A549 (cell line): Measurements from ENCODE around the gene GSDMA. TPM values are rescaled to one million over a fixed set of nuclear protein-coding genes. Genes with fewer than 3 reads are reported as not detected.

Experiments used
- ATAC-seq, 2 experiments: fragments of 200-7000 bp in 1 of 2; fragments of >200 bp in 1 of 2; cut with Nextera tagmentation in 1 of 2; cut with Tn5 transposase in 1 of 2; 3 replicates each; pipeline versions ENCODE4 v1.8.0 to v1.9.1; 2018 to 2020; ENCODE audit warnings: mild to moderate bottlenecking in 1 of 2, moderate library complexity in 1 of 2
- CTCF ChIA-PET: fragments of 300-600 bp; sonication (Branson Sonifier 250); formaldehyde crosslinking; extraction: SDS; loops from one replicate; lab custom pipeline; 2021; ENCODE audit warnings: antibody characterized with exemption, inconsistent platforms; lab: Yijun Ruan, JAX
- POLR2A ChIA-PET: fragments of 350-600 bp; formaldehyde crosslinking; extraction: SDS; loops from one replicate; lab custom pipeline; 2021; ENCODE audit warnings: antibody characterized with exemption, inconsistent platforms; lab: Yijun Ruan, JAX
- DNase-seq, 2 experiments: peaks; one replicate each; pipeline versions ENCODE4 v3.0.0 to v3.0.0-alpha.2; 2011 to 2016; ENCODE audit warnings: low read depth in 1 of 2, low spot score in 1 of 2
- FAIRE-seq: peaks from 2 replicates; lab custom pipeline; 2011; peaks lifted over from hg19 to GRCh38; lab: Jason Lieb, UNC
- H3K27ac ChIP-seq, 2 experiments: fragments of >200 bp; sonication (Bioruptor Twin); formaldehyde crosslinking; 3 replicates each; pipeline ENCODE4 v1.5.1; 2016 to 2017
- H3K4me1 ChIP-seq: fragments of >200 bp; sonication (Bioruptor Twin); formaldehyde crosslinking; 3 replicates; pipeline ENCODE4 v1.6.1; 2016
- H3K4me2 ChIP-seq: fragments of >200 bp; sonication (Bioruptor Twin); formaldehyde crosslinking; 3 replicates; pipeline ENCODE4 v1.6.1; 2016
- H3K4me3 ChIP-seq: fragments of >200 bp; sonication (Bioruptor Twin); formaldehyde crosslinking; 3 replicates; pipeline ENCODE4 v1.5.1; 2016
- H3K9me3 ChIP-seq: fragments of >200 bp; sonication (Bioruptor Twin); formaldehyde crosslinking; 3 replicates; pipeline ENCODE4 v1.6.1; 2016
- BHLHE40 ChIP-seq: IDR thresholded peaks from 2 replicates; pipeline ENCODE4 v1.6.1; 2012; ENCODE audit warnings: low read depth, low read length, inconsistent platforms
- CBX2 ChIP-seq: fragments of 200-600 bp; sonication (generic); IDR thresholded peaks from 2 replicates; pipeline ENCODE4 v1.6.1; 2016; ENCODE audit warnings: low read depth, mild to moderate bottlenecking, borderline replicate concordance
- CBX8 ChIP-seq: fragments of 200-600 bp; sonication (generic); IDR thresholded peaks from 2 replicates; pipeline ENCODE4 v1.6.1; 2016
- CEBPB ChIP-seq, 2 experiments: fragments of >200 bp in 1 of 2; sonication (Bioruptor Twin) in 1 of 2; formaldehyde crosslinking in 1 of 2; IDR thresholded peaks; 2 replicates each; pipeline ENCODE4 v1.6.1; 2012 to 2016
- CHD2 ChIP-seq: fragments of 150-350 bp; IDR thresholded peaks from 2 replicates; pipeline ENCODE4 v1.6.1; 2014; ENCODE audit warnings: low read length; ENCODE audit not compliant: partially characterized antibody
- EHMT2 ChIP-seq: fragments of 200-600 bp; sonication (generic); IDR thresholded peaks from 2 replicates; pipeline ENCODE4 v1.6.1; 2016; ENCODE audit warnings: antibody characterized with exemption, low read depth, mild to moderate bottlenecking, moderate library complexity
- EP300 ChIP-seq, 2 experiments: fragments of >200 bp; sonication (Bioruptor Twin); formaldehyde crosslinking; IDR thresholded peaks; 2 replicates in 1 of 2; 3 replicates in 1 of 2; pipeline ENCODE4 v1.6.1; 2016 to 2017
- ESRRA ChIP-seq: fragments of 150-350 bp; IDR thresholded peaks from 2 replicates; pipeline ENCODE4 v1.6.1; 2014; ENCODE audit warnings: mild to moderate bottlenecking, low read length, borderline replicate concordance
- FOSB ChIP-seq: fragments of 250-450 bp; sonication (Bioruptor Pico); IDR thresholded peaks from 2 replicates; pipeline ENCODE4 v1.5.0; 2020; ENCODE audit warnings: mild to moderate bottlenecking, moderate library complexity
- FOXS1 ChIP-seq: fragments of 250-450 bp; sonication (Bioruptor Pico); IDR thresholded peaks from 2 replicates; pipeline ENCODE4 v1.5.0; 2020; ENCODE audit warnings: mild to moderate bottlenecking, moderate library complexity
- HEYL ChIP-seq: fragments of 250-450 bp; sonication (Bioruptor Pico); IDR thresholded peaks from 2 replicates; pipeline ENCODE4 v1.8.0; 2021; ENCODE audit warnings: mild to moderate bottlenecking, moderate library complexity
- JUN ChIP-seq, 2 experiments: fragments of >200 bp; sonication (Bioruptor Twin); formaldehyde crosslinking; IDR thresholded peaks; 2 replicates in 1 of 2; 3 replicates in 1 of 2; pipeline ENCODE4 v1.6.1; 2016 to 2017
- KDM1A ChIP-seq: fragments of 200-600 bp; sonication (generic); IDR thresholded peaks from 2 replicates; pipeline ENCODE4 v1.6.1; 2016; ENCODE audit warnings: low read depth, mild to moderate bottlenecking
- MAFK ChIP-seq: fragments of 450-650 bp; IDR thresholded peaks from 2 replicates; pipeline ENCODE4 v1.6.1; 2014; ENCODE audit not compliant: partially characterized antibody
- NPAS2 ChIP-seq: fragments of 250-450 bp; sonication (Bioruptor Pico); IDR thresholded peaks from 2 replicates; pipeline ENCODE4 v1.8.0; 2022; ENCODE audit warnings: mild to moderate bottlenecking, moderate library complexity, borderline replicate concordance
- NR3C1 ChIP-seq: fragments of >200 bp; sonication (Bioruptor Twin); formaldehyde crosslinking; IDR thresholded peaks from 3 replicates; pipeline ENCODE4 v1.6.1; 2017
- POLR2A ChIP-seq: IDR thresholded peaks from 2 replicates; pipeline ENCODE4 v1.6.1; 2012; ENCODE audit warnings: mild to moderate bottlenecking, low read length
- POLR2AphosphoS2 ChIP-seq: conservative IDR thresholded peaks from 2 replicates; pipeline ENCODE4 v1.6.1; 2012; ENCODE audit warnings: low read length, improper control_type of control experiment, inconsistent platforms
- SREBF2 ChIP-seq: fragments of 450-650 bp; IDR thresholded peaks from 2 replicates; pipeline ENCODE4 v1.6.1; 2014; ENCODE audit warnings: mild to moderate bottlenecking, moderate library complexity
- ZNF302 ChIP-seq: fragments of 250-450 bp; sonication (Bioruptor Pico); IDR thresholded peaks from 2 replicates; pipeline ENCODE4 v1.9.0; 2021; ENCODE audit warnings: inconsistent platforms, mild to moderate bottlenecking, moderate library complexity
- WGBS: methylation state at CpG from one replicate; pipeline ENCODE4 v1.1.6; 2017; ENCODE audit errors: missing lambda C conversion rate; 5-methylcytosine and 5-hydroxymethylcytosine counted together
- polyA plus RNA-seq, 4 experiments: library from polyadenylated mRNA; depleted of rRNA in 3 of 4; stranded (reverse); fragments of >200 nt; fragmentation: RNase III in 1 of 4; extraction: RNeasy Plus Mini Kit Qiagen cat#74134 plus additional on column Dnase treatment in 1 of 4; gene quantifications; 2 replicates in 3 of 4; 3 replicates in 1 of 4; pipeline ENCODE4 v1.2.3, GENCODE V29; 2011 to 2017
- TF ChIP-seq, protein P1 (sequence below): fragments of >200 bp; sonication (Bioruptor Twin); formaldehyde crosslinking; IDR thresholded peaks from 3 replicates; pipeline ENCODE4 v1.6.1; 2016
- TF ChIP-seq, protein P2 (sequence below): IDR thresholded peaks from 2 replicates; pipeline ENCODE4 v1.6.1; 2012; ENCODE audit warnings: low read depth, borderline replicate concordance
- TF ChIP-seq, protein P3 (sequence below): fragments of 200-600 bp; sonication (generic); IDR thresholded peaks from 2 replicates; pipeline ENCODE4 v1.6.1; 2016; ENCODE audit warnings: antibody characterized with exemption, mild to moderate bottlenecking, moderate library complexity
- TF ChIP-seq, protein P4 (sequence below): fragments of >200 bp; sonication (Bioruptor Twin); formaldehyde crosslinking; IDR thresholded peaks from 2 replicates; pipeline ENCODE4 v1.6.1; 2016
- TF ChIP-seq, protein P5 (sequence below): fragments of 150-350 bp; IDR thresholded peaks from 2 replicates; pipeline ENCODE4 v1.6.1; 2014; ENCODE audit warnings: low read depth, mild to moderate bottlenecking, low read length
- TF ChIP-seq, protein P6 (sequence below): fragments of 450-650 bp; IDR thresholded peaks from 2 replicates; pipeline ENCODE4 v1.6.1; 2014; ENCODE audit warnings: antibody characterized with exemption

Gene GSDMA
- polyA plus RNA-seq, 2 of the 4 experiments (the other 2 are of a cell fraction) = not detected

DNA sequence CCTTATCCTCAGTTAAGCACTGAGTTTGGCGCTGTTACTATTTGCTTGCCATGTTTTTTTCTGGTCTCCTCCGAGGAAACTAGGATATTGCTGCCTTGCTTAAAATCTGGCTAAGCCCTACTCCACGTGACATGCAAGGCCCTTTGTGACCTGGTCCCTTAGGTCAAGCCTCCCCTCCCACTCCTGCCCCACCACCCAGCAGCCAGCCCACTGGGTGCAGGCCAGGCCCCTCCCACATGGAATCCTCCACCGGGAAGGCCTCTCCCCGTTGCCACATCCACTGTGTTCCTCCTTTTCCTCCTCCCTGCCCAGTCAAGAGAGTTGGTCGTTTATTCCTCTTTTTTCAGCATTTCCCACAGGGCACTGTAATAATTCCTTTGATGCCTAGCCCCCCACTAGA, 34.0 kb downstream of the GSDMA start (continued):
- TF ChIP-seq, protein P1, sequence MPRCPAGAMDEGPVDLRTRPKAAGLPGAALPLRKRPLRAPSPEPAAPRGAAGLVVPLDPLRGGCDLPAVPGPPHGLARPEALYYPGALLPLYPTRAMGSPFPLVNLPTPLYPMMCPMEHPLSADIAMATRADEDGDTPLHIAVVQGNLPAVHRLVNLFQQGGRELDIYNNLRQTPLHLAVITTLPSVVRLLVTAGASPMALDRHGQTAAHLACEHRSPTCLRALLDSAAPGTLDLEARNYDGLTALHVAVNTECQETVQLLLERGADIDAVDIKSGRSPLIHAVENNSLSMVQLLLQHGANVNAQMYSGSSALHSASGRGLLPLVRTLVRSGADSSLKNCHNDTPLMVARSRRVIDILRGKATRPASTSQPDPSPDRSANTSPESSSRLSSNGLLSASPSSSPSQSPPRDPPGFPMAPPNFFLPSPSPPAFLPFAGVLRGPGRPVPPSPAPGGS = no peak
- TF ChIP-seq ZNF302 (CRISPR knock-in tag) (no peak), JUN (IDR thresholded peaks at IDR 0.05) (no peak), MAFK (no peak)

DNA sequence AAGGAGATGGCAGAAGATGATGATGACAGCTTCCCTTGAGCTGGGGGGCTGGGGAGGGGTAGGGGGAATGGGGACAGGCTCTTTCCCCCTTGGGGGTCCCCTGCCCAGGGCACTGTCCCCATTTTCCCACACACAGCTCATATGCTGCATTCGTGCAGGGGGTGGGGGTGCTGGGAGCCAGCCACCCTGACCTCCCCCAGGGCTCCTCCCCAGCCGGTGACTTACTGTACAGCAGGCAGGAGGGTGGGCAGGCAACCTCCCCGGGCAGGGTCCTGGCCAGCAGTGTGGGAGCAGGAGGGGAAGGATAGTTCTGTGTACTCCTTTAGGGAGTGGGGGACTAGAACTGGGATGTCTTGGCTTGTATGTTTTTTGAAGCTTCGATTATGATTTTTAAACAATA, 34.7 kb downstream of the GSDMA start:
- 85% methylated on average over 4 of the region's 4 CpGs for WGBS
- no peaks in the 10 kb centered on the region for H3K9me3 ChIP-seq
- FAIRE-seq = no peak
- no peak overlapping the region for H3K27ac ChIP-seq
- no peak overlapping the region for H3K4me3 ChIP-seq
- ChIA-PET CTCF (interaction anchor here (0.9 to 24.9 kb wide), 9 partner anchors 9 to 171 kb away, joined by 3 to 625 read pairs (median 5); partner anchors contain the start of genes CSF3, MED24 and PSMD3), POLR2A (interaction anchor here (0.5 to 1.3 kb wide), 2 partner anchors 17 to 102 kb away, joined by 3 to 6 read pairs; partner anchors contain the start of gene PSMD3)
- no peaks in the 10 kb centered on the region for H3K4me1 ChIP-seq
- no peak for TF ChIP-seq SREBF2
- TF ChIP-seq, protein P2, sequence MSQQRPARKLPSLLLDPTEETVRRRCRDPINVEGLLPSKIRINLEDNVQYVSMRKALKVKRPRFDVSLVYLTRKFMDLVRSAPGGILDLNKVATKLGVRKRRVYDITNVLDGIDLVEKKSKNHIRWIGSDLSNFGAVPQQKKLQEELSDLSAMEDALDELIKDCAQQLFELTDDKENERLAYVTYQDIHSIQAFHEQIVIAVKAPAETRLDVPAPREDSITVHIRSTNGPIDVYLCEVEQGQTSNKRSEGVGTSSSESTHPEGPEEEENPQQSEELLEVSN = no peak
- no peak for TF ChIP-seq KDM1A
- TF ChIP-seq, protein P3, sequence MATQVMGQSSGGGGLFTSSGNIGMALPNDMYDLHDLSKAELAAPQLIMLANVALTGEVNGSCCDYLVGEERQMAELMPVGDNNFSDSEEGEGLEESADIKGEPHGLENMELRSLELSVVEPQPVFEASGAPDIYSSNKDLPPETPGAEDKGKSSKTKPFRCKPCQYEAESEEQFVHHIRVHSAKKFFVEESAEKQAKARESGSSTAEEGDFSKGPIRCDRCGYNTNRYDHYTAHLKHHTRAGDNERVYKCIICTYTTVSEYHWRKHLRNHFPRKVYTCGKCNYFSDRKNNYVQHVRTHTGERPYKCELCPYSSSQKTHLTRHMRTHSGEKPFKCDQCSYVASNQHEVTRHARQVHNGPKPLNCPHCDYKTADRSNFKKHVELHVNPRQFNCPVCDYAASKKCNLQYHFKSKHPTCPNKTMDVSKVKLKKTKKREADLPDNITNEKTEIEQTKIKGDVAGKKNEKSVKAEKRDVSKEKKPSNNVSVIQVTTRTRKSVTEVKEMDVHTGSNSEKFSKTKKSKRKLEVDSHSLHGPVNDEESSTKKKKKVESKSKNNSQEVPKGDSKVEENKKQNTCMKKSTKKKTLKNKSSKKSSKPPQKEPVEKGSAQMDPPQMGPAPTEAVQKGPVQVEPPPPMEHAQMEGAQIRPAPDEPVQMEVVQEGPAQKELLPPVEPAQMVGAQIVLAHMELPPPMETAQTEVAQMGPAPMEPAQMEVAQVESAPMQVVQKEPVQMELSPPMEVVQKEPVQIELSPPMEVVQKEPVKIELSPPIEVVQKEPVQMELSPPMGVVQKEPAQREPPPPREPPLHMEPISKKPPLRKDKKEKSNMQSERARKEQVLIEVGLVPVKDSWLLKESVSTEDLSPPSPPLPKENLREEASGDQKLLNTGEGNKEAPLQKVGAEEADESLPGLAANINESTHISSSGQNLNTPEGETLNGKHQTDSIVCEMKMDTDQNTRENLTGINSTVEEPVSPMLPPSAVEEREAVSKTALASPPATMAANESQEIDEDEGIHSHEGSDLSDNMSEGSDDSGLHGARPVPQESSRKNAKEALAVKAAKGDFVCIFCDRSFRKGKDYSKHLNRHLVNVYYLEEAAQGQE = no peak
- TF ChIP-seq, protein P4, sequence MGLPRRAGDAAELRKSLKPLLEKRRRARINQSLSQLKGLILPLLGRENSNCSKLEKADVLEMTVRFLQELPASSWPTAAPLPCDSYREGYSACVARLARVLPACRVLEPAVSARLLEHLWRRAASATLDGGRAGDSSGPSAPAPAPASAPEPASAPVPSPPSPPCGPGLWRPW = no peak
- TF ChIP-seq ESRRA = no peak
- TF ChIP-seq, protein P1 = no peak
- no peak for TF ChIP-seq CBX8
- peak; percentile 14 to 15; a peak in 3 of 6 replicates for ATAC-seq
- H3K4me2 ChIP-seq = no peak overlapping the region
- no peak for DNase-seq

DNA sequence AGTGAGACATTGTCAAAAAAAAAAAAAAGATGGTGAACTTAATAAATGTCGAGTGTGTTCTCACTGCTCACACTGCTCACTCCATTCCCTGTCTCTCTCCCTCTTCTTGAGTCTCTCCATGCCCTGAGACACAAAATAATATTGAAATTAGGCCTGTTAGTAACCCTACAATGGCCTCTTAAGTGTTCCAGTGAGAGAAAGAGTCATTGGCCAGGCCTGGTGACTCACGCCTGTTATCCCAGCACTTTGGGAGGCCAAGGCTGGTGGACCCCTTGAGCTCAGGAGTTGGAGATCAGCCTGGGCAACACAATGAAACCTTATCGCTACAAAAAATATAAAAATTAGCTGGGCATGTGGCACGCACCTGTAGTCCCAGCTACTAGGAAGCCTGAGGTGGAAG, 36.3 kb downstream of the GSDMA start:
- Histone ChIP-seq H3K4me1 (no peaks in the 10 kb centered on the region), H3K27ac (no peak overlapping the region), H3K4me3 (no peak overlapping the region), H3K4me2 (no peak overlapping the region), H3K9me3 (no peaks in the 10 kb centered on the region)
- POLR2A ChIA-PET = no interaction called here
- DNase-seq = no peak
- 58% methylated on average over 4 of the region's 4 CpGs for WGBS
- CTCF ChIA-PET = interaction anchor here (0.8 to 24.9 kb wide), 5 partner anchors 15 to 169 kb away, joined by 3 to 625 read pairs (median 8); partner anchors contain the start of gene CSF3
- no peak for FAIRE-seq
- peak; percentile 16 to 36; a peak in 3 of 6 replicates for ATAC-seq
- no peak for TF ChIP-seq JUN (IDR thresholded peaks at IDR 0.05)
- no peak for TF ChIP-seq BHLHE40
- no peak for TF ChIP-seq FOSB
- TF ChIP-seq POLR2AphosphoS2 = no peak
- no peak for TF ChIP-seq HEYL (CRISPR knock-in tag)
- no peak for TF ChIP-seq ESRRA
- no peak for TF ChIP-seq CEBPB (IDR thresholded peaks at IDR 0.05)
- TF ChIP-seq NR3C1 = no peak
- no peak for TF ChIP-seq SREBF2
- no peak for TF ChIP-seq EP300 (IDR thresholded peaks at IDR 0.05)
- TF ChIP-seq EHMT2 = no peak
- no peak for TF ChIP-seq MAFK
- TF ChIP-seq CHD2 = no peak
- no peak for TF ChIP-seq POLR2A
- TF ChIP-seq NPAS2 = no peak
- TF ChIP-seq, protein P5, sequence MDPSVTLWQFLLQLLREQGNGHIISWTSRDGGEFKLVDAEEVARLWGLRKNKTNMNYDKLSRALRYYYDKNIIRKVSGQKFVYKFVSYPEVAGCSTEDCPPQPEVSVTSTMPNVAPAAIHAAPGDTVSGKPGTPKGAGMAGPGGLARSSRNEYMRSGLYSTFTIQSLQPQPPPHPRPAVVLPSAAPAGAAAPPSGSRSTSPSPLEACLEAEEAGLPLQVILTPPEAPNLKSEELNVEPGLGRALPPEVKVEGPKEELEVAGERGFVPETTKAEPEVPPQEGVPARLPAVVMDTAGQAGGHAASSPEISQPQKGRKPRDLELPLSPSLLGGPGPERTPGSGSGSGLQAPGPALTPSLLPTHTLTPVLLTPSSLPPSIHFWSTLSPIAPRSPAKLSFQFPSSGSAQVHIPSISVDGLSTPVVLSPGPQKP = no peak
- TF ChIP-seq CBX2 = no peak
- TF ChIP-seq, protein P6, sequence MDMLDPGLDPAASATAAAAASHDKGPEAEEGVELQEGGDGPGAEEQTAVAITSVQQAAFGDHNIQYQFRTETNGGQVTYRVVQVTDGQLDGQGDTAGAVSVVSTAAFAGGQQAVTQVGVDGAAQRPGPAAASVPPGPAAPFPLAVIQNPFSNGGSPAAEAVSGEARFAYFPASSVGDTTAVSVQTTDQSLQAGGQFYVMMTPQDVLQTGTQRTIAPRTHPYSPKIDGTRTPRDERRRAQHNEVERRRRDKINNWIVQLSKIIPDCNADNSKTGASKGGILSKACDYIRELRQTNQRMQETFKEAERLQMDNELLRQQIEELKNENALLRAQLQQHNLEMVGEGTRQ = no peak
- TF ChIP-seq FOXS1 = no peak
